Measurements from ENCODE around the gene VAV2.
A peak's percentile ranks its signal among the peaks of the same experiment; 100 is the strongest.

The VAV2 gene

GRCh38 chr9:133888048-133888808 is 103.9 kb downstream of the VAV2 start:
- DNase-seq, result peak; percentile 97

GRCh38 chr9:133887540-133888047 is 104.5 kb downstream of the VAV2 start:
- DNase-seq, result peak; percentile 53

- DNase-seq, result peak; percentile 84
Measured at GRCh38 chr9:133886563-133887501, 105.3 kb downstream of the VAV2 start.

DNA sequence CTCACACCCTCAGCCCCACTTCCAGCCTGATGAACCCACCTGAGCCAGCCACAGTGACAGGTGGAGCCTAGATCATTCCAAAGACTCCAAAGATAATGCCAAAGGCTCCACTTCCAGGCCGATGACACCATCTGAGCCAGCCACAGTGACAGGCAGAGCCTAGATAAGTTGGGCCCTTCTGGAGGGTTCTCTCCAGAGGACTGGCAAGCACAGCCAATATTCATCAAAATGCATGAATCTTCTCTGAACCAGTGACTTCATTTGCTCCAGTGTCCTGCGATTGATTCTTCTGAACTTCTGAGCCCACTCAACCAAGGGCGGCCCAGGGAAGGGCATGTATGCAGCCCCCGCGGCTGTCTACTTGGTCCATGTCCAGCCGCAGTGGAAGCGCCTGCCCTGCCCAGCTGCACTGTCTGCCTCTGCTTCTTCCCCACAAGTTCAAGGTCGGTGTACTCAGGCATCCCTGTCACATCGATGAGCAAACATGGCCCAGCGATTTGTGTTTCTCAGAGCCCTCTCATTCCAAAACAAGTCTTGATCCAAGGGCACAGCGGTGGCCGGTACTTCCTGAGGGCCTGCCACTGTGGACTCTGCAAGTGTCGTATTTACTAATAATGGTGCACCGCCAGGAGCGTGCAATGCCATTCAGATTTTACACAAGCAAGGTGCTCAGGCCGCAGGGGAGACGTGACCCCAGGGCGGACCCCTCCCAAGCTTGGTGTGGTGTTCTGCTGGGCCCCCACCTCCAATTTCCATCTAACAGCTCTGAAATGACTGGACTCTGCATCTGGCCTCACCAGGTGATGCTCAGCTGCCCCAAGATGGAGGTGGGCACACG is 107.0 kb downstream of the VAV2 start:
- no peak for DNase-seq

DNA sequence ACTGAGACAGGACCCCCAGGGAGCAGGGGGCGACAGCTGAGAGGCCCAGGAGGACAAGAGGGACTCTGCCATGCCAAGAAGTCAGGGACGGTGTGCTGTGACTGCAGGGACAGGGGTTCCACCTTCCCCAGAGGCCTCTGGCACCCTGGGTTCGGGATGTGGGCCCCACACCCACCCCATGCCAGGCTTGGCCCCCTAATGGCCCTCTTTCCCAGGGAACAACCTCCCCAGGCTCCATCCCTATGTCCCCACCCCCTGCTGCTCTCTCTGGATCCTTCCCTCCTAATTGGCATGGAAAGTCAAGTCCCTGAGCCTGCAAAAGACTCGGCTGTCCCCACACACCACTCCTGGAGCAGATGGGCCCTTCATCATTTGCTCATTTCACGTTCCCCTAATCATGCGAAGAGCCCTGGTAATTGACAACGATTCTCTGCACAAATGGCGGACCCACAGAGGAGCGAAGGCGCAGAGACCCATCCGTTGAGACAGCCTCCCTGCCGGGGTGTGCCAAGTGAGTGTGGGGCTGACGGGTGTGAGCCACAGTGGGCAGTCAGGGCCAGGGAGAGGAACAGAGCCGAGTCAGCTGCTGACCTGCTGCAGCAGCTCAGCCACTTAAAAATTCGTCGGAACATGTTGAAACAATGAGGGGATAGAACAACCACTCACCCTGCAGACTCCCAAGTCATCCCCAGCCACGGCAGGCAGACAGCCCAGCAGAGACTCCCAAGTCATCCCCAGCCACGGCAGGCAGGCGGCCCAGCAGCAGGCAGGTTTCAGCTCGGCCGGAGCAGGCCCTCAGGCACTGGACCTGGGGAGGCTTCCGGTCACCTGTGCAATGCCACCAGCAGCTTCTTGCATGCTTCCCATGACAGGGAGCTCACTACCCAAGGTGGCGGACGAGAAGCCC is 109.0 kb downstream of the VAV2 start:
- no peak for DNase-seq

- DNase-seq, result no peak
Measured at GRCh38 chr9:133881671-133882381, 110.3 kb downstream of the VAV2 start.

DNA sequence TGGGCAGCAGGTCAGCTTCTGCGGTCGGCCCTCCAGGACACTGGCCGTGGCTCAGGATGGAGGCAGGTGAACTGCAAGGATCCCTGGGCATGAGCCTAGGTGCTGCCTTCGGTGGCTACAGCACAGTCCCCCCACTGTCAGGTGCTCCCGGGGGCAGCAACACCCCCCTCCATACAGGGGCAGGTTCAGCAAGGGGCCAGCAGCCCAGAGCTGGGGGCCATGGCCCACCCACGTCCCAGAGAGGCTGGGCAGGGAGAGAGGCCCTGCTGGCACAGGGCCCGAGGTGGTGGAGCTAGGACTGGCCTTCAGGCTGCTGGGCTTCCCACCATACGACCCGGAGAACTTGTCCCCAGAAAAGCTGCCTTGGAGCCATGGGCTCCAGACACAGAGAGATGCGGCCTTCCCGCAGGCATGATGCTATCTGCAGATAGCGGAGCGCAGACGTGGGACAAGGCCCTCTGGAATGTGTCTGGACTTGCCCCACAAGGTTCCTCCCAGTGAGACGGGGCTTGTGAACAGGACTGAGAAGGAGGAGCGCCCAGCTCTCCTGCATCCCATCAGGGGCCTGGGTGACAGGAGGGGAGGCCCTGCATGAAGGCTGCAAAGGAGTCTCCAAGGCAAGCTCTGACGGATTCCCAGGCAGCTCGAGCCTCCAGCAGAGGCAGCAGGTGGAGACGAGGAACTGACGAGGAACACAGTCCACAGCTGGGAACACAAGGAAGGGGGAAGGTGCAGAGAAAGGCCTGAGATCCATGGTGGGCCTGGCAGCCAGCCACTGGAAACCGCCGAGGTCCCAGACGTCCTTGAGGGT is 111.1 kb downstream of the VAV2 start:
- DNase-seq, result no peak

GRCh38 chr9:133880136-133880535 is 112.0 kb downstream of the VAV2 start:
- DNase-seq, result peak; percentile 39

DNA sequence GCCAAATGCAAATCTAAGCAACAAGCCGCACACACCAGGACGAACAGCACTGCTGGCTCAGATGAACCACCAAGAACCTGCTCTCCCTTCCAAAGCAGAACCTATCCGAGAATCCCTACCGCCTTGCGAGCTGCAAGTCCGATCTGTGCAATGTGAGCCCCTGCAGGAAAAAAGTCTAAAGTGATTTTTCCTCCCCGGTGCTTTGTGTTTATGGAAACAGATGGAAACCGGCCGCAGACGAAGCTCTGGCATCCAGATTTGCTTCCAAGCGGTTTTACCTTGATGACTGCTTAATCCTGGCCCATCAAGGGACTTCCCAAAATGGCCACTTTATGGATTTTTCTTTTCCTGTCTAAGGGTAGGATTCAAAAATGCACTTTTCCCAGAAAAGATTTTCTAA is 112.5 kb downstream of the VAV2 start:
- no peak for DNase-seq

DNA sequence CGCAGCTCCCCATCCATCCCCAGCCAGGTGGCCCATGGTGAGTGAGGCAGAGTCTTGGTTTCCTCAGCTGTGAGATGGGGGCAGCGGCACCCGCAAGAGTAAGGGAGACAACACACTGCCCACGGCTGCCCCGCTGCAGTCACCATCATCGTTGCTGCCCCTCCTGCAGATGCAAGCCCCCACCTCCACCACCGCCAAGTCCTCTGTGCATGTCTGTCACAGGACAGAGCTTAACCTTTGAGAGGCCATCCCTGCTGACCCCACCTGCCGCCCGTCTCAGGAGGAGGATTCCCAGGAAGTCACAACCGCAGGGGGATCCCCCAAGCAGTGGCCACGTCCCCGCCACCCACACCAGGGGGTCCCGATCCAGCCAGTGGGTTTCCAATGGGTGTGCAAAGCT is 113.7 kb downstream of the VAV2 start:
- DNase-seq, result no peak

GRCh38 chr9:133877967-133878366 is 114.2 kb downstream of the VAV2 start:
- no peak for DNase-seq

GRCh38 chr9:133877327-133877726 is 114.8 kb downstream of the VAV2 start:
- DNase-seq, result no peak

DNA sequence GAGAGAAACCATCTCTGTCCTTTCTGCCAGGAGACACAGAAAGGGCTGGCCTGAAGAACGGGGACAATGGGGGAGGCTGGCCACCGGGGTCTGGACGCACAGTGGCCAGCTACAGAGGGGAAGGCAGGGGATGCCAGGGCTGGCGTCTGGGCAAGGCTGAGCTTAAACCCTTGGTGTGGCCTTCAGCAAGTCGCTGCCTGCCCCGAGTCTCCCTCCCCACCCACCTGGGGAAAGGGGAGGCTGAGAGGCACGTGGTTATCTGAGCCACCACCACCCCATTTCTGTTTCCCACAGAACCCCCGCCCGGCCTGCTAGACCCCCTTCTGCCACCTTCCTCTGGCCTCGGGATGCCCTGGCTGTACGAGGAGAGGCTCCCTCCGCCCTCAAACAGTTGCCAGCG is 115.3 kb downstream of the VAV2 start:
- no peak for DNase-seq

DNA sequence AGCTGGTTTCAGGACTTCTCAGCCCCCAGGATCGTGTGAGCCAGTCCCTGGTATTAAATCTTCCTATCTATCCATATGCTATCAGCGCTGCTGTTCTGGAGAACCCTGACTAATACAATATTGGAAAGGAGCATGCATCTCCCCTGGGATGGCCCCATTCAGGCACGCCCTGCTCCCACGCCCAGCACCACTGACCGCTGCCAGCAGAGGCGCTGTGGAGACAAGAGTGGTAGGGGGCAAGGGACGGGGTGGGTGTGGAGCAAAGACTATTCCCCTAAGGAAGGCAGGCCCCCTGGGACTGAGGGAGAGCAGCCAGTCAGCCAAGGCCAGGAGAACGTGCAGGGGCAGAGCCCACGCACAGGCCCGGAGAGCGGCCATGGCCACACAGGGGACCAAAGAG is 116.0 kb downstream of the VAV2 start:
- DNase-seq, result no peak

DNA sequence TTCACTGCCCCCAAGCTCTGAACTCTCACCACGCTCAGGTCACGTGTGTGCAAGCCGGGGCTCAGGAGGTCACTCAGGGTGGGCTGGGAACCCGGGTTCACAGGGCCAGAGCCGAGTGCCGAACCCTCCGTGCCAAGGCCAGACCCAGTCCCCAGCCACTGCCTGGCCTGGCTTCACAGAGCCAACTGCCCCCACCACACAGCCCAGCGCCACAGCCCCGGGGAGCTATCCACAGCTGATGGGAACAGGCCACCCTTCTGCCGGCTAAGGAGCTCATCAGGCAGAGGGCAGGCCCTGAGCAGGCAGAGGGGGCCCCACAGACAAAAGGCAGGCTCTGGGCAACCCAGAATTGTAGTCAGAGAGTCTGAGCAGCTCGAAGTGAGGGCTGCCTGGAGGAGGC is 117.0 kb downstream of the VAV2 start:
- DNase-seq, result no peak

- no peak for DNase-seq
Measured at GRCh38 chr9:133874659-133875058, 117.5 kb downstream of the VAV2 start.

GRCh38 chr9:133874060-133874657 is 118.0 kb downstream of the VAV2 start:
- no peak for DNase-seq

DNA sequence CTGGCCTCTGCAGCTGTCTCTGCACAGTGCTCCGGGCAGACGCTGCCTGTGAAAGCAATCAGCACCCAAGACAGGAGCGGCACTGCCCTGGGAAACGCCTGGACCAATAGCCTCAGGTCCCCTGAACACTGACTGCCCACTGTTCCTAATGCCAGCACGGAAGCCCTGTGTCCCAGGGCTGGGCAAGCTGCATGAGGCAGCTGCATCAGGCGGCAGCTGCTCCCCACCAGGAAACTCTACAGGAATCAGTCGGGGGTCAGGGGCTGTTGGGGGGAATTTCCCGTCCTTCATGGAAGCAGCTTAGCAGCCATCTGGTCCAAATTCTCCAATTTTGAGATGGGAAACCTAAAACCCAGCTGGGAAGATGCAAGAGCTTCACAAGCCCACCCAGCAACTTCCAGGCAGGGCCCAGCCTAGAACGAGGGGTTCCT is 118.6 kb downstream of the VAV2 start:
- peak; percentile 61 for DNase-seq

DNA sequence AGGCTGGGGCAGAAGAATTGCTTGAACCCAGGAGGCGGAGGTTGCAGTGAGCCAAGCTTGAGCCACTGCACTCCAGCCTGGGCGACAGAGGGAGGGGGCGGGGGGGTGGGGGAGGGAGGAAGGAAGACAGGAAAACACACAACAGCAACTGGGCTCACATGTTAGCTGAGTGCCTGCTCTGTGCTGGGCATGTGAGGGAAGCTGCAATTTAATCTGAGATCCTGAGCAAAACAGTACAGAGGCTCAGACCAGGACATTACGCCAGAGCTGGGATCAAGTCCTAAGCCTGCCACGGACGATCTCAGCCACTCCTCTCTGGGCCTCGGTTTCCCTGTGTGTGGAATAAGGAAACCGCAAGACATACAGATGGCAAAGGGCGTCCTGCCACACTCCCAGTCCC is 119.1 kb downstream of the VAV2 start:
- DNase-seq, result no peak

Measured in NCI-H146 (cell line).